SW480 (cell line): Measurements from ENCODE around the gene NTF3.

Source experiments
- DNase-seq: peaks from one replicate; pipeline ENCODE4 v3.0.0-alpha.2; 2016; ENCODE audit warnings: low spot score

Gene NTF3

GRCh38 chr12:5432011-5432400, at the start of gene NTF3:
Gene NTF3, plus strand, starts transcription at chr12:5432108. Its CDS starts 217 bp downstream, at chr12:5432325.
- DNase-seq, result peak; percentile 54

GRCh38 chr12:5384015-5384414, 47.9 kb upstream of the NTF3 start:
- DNase-seq, result no peak

DNA sequence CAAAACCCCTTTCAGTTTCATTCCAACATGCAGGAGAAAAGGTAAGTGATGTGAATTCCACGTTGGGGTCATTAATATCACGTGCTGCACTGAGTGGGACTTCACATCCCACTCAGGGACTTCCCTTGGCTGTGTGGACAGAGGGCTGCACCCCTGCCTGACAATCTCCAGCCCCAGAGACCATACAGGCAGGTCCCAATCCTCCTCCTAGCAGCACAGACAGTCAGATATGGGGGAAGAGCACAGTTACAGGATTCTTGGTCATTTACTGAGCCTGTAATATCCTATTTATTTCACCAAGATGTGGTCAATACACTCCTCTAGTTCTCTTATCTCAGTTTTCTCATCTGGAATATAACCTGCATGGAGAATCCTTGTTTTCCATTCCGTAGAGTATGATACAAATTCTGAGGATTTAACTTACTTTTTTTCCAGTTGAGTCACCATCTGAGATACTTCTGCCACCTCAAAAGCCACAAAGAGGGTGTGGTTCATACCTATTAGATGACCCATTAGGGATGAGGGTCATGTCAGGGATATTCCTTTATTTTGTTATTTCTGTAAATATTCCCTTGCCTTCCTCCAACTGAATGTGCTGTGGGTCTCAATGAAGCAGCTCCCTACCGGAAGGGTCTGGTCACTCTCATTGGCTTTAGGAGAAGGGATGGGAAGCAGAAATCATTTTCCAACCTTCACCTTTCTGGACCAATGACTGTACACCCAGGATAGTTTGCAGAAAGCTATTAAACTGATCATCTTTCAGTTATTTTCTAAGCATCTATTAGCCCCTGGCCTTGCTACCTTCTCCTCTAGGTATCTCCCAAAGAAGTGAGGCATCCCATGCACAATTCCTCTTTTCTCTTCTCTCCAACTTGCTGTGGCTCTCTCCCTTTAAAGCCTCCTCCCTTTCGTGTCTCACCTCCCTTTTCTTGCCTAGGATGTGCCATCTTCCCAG, 43.0 kb upstream of the NTF3 start:
- peak; percentile 90 for DNase-seq

- no peak for DNase-seq
Measured at GRCh38 chr12:5390174-5390799, 41.6 kb upstream of the NTF3 start.

DNA sequence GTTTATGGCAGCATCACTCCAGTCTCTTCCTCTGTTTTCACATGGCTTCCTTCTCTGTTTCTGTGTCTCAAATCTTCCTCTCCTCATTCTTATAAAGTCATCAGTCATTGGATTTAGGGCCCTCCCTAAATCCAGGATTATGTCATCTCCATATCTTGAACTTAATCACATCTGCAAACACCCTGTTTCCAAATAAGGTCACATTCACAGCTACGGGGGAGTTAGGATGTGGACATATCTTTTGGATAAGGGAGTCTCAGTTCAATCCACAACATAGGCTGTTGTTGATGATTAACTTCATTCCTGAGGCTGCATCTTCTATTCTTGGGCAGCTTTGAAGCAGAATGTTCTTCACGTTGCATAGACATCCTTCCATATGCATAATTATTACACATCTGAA, 40.3 kb upstream of the NTF3 start:
- DNase-seq, result peak; percentile 68

DNA sequence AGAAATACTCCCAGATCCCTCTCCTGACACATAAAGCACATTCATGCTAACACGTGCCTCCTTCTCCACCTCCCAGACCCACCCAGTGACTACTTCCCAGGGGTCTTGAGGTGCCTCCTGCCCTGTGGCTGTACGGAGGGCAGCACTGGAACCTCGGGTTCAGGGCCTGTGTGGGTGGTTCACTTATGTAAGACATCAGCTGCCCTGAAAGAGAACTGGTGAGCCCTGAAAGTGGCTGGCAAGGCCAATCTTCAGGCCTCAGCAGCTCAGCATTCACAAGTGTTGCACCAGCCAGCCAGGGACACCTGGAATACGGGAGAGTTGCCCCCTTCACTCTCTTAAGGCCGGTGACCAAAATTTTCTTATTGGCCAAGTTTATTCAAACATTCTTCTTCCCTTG, 38.9 kb upstream of the NTF3 start:
- DNase-seq, result no peak

DNA sequence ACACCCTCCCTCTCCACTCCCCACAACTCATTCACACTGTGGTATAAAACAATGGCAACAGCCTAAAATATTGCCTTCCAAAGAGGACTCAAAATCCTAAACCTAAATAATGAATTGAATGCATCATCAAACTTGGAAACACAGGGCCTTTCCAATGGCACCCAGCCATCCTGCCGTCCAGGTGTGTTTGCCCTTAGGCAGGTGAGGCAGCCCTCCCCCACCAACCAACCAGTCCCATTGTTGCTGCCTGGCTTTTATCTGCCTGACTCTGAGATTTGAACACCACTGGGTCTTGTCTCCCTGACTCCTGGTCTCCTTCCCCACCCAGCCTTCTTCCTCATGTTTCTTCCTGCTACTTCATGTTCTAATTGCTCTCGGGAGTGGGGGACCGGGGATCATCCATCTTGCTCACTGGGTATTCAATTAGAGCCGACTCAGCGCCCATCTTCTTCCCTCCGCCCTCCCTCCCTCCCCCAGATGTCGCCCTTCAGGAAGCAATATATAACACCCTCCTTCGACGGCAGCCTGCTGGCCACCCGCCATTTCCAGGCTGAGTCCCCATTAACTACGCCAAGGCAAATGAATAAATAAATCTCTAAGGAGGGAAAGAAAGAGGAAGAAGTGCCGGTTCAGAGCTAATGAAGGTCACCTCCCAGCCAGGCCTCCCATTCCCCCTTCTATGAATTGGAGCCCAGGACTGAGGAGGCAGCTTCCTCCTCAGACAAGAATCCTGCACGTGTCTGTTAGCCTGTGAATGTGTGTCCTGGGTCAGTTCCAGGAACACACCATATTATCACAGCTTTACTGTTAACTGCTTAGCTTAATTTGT, 36.3 kb upstream of the NTF3 start:
- no peak for DNase-seq

GRCh38 chr12:5396541-5396940, 35.4 kb upstream of the NTF3 start:
- no peak for DNase-seq

DNA sequence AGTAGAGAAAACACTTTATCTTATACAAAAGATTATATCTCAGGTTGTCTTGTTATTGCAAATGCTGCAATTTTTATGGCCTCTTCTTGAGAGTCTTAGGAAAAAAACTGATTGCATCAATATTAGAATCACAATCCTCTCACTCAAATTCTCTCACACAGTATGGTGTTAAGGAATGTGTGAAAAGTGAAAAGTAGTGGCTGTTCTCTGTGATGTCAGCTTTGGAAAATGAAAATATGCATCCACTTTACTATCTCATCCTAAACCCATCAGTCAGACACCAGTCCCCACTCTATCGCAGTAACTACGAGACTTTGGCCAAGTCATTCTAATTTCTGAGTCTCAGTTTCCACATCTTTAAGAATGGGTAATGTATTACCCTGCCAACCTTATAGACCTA, 32.6 kb upstream of the NTF3 start:
- DNase-seq, result no peak

DNA sequence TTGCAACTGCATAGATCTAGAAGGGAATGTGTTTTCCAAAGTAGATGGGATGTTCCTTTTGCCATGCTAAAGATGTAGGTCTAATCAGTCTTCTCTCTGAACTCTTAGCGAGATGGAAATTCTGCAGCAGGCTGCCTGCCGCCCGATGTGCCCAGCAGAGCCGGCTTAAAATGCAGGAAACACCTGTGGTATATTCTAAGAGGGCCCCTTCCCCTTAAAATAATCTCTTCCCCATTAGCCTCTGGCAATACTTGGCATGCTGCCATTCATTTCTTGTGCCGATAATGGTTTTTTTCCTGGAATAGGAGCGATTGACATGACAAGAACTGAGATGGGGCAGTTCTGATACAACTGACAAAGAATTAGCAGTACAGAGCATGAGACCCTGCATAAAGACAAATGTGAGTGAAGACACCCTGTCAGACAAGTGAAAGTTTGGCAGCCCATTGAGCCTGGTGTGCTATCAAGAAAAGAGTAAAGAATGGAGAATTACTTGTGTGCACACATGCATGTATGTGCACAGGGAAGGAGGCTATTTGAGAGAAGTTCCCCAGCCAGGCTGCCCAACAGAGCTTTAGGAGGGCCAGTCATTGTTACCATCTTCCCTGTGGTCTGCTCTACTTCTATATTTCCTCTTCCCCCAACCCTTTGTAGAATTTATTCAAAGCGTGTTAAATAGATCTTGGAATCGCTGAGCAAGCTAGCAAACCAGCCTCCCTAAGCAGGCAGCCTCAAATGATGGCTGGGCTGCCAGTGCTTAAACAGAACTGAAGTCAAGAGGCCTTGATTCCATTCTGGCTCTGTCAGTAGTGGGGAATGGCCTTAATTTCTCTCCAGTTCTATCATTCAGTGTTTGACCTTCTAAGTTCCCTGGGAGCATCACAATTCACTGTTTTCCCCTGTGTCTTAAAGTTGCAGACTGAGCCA, 29.6 kb upstream of the NTF3 start:
- no peak for DNase-seq

- no peak for DNase-seq
Measured at GRCh38 chr12:5403411-5403810, 28.5 kb upstream of the NTF3 start.

- DNase-seq, result no peak
Measured at GRCh38 chr12:5407034-5407856, 24.7 kb upstream of the NTF3 start.

DNA sequence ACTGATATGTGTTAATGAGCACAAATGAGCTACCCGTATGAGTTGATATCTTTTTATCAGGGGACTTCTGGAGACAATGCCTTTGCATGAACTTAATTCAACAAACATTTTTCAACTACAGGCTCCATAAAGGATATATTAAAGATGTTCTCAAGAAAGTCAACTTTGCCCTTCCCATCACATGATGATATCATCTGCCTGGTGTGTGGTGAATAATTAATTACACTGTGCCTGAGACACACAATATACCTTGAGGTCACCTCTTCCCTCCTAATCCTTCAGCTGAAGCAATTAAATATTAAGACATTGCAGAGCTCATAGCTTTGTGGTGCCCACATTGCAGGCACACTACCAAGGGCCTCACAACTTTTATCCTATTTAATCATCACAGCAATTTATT, 22.3 kb upstream of the NTF3 start:
- DNase-seq, result no peak

GRCh38 chr12:5416571-5416970, 15.3 kb upstream of the NTF3 start:
- DNase-seq, result no peak

DNA sequence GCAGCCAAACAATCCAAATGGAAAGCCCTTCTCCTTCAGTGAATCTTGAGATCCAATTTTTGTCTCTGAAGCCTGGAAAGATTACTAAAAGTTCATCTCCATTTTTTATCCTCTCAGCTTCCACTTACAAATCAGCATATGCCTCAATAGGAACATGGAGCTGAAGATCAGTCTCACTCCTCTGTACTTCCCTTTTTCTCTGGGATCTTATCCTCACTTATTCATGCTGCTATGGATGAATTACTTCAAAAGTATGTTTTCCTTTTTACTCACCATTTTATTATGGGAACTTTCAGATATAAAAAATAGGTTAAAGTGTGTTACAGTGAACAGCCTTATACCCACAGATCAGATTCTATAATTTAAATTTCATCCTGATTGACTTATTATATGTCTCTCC, 14.4 kb upstream of the NTF3 start:
- DNase-seq, result no peak

DNA sequence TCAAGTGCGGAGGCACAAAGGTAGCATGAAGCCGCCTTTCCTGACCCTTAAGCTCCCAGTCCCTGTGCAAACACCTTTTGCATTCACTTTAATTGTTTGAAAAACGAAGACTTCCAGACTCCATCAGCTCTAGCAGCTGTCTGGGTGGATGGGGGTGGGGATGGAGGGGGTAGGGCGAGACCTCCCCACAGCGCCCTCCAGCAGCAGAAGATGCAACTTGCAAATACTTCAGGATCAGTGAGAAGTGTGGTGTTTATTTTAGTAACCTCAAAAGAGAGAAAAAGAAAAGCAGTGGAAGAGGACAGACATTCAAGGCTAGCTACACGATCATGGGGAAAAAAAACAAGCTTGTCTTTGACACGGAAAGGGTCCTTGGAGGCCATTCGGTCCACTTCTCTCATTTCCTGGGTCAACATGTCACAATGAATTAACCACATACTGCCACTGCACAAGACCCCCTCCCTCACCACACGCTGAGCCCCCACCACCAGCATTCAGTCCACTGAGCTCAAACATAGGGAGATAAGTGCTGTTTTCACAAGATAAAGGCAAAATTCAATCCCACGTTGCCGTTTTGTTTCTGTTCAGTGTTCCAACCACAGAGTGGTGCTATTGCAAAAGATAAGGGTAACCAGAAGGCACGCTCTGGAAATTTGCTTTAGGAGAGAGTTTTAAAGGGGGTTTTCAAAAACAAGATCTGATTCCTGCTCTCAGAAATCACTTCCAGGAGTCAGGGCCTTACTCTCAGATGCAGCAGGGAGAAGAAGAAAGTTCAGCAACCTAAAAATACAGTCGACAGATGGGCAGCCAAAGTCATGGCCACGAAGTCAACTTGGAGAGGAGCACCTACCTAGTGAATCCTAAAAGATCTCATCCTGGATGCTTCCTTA, 3.3 kb upstream of the NTF3 start:
- peak; percentile 33 for DNase-seq

GRCh38 chr12:5429741-5430557, 2.0 kb upstream of the NTF3 start:
- DNase-seq, result no peak
